Smooth muscle cell (in vitro differentiated cells): ENCODE data around the gene CYTH3. TPM values are rescaled to one million over a fixed set of nuclear protein-coding genes. Genes with fewer than 3 reads are reported as not detected.

Experiments used
- DNase-seq: peaks from one replicate; lab custom pipeline; 2025; ENCODE audit not compliant: unreplicated experiment; lab: John Stamatoyannopoulos, UW
- H2AFZ ChIP-seq: fragments of 200-600 bp; sonication (generic); 2 replicates; pipeline ENCODE4 v1.6.0; 2016; ENCODE audit warnings: antibody characterized with exemption, low read depth, mild to moderate bottlenecking
- H3F3A ChIP-seq: fragments of 200-600 bp; sonication (generic); 2 replicates; pipeline ENCODE4 v1.6.0; 2017; ENCODE audit warnings: antibody characterized with exemption, low read depth
- H3K27ac ChIP-seq: fragments of 200-600 bp; sonication (generic); 2 replicates; pipeline ENCODE4 v1.5.1; 2016; ENCODE audit warnings: low read depth, mild to moderate bottlenecking
- H3K27me3 ChIP-seq: fragments of 200-600 bp; sonication (generic); 2 replicates; pipeline ENCODE4 v1.6.1; 2016; ENCODE audit warnings: low read depth, mild to moderate bottlenecking
- H3K36me3 ChIP-seq: fragments of 200-600 bp; sonication (generic); 2 replicates; pipeline ENCODE4 v1.5.1; 2016; ENCODE audit warnings: low read depth
- H3K4me1 ChIP-seq: fragments of 200-600 bp; sonication (generic); 2 replicates; pipeline ENCODE4 v1.5.1; 2016; ENCODE audit warnings: low read depth
- H3K4me2 ChIP-seq: fragments of 200-600 bp; sonication (generic); 2 replicates; pipeline ENCODE4 v1.6.0; 2016; ENCODE audit warnings: mild to moderate bottlenecking
- H3K4me3 ChIP-seq: fragments of 200-600 bp; sonication (generic); 2 replicates; pipeline ENCODE4 v1.5.1; 2016; ENCODE audit warnings: mild to moderate bottlenecking
- H3K79me2 ChIP-seq: fragments of 200-600 bp; sonication (generic); 2 replicates; pipeline ENCODE4 v1.6.0; 2016; ENCODE audit warnings: low read depth, mild to moderate bottlenecking
- H3K9ac ChIP-seq: fragments of 200-600 bp; sonication (generic); 2 replicates; pipeline ENCODE4 v1.6.0; 2016; ENCODE audit warnings: low read depth
- H3K9me3 ChIP-seq: fragments of 200-600 bp; sonication (generic); replicated peaks from 2 replicates; pipeline ENCODE4 v1.5.1; 2016; ENCODE audit warnings: low read depth
- H4K20me1 ChIP-seq: fragments of 200-600 bp; sonication (generic); 2 replicates; pipeline ENCODE4 v1.6.0; 2016; ENCODE audit warnings: low read depth
- WGBS: methylation state at CpG from one replicate; pipeline ENCODE4 v1.1.7; 2016; ENCODE audit warnings: low lambda C conversion rate; 5-methylcytosine and 5-hydroxymethylcytosine counted together
- polyA plus RNA-seq: library from polyadenylated mRNA; unstranded; fragments of >200 nt; fragmentation: Nextera tagmentation; extraction: Ambion mirVana; gene quantifications from 2 replicates; pipeline ENCODE4 v1.2.1, GENCODE V29; 2016
- total RNA-seq: library from RNA; depleted of rRNA; stranded (reverse); fragments of >200 nt; gene quantifications from 2 replicates; pipeline ENCODE4 v1.2.3, GENCODE V29; 2014
- TF ChIP-seq, protein P1 (sequence below): fragments of 200-600 bp; sonication (generic); IDR thresholded peaks from 2 replicates; pipeline ENCODE4 v1.5.1; 2017; ENCODE audit warnings: borderline replicate concordance, mild to moderate bottlenecking, antibody characterized with exemption; ENCODE audit not compliant: insufficient read depth, poor library complexity, severe bottlenecking

CYTH3 gene
- total and polyA plus RNA-seq, 2 experiments from 2014 or later: 7.6 to 11.4 TPM

DNA sequence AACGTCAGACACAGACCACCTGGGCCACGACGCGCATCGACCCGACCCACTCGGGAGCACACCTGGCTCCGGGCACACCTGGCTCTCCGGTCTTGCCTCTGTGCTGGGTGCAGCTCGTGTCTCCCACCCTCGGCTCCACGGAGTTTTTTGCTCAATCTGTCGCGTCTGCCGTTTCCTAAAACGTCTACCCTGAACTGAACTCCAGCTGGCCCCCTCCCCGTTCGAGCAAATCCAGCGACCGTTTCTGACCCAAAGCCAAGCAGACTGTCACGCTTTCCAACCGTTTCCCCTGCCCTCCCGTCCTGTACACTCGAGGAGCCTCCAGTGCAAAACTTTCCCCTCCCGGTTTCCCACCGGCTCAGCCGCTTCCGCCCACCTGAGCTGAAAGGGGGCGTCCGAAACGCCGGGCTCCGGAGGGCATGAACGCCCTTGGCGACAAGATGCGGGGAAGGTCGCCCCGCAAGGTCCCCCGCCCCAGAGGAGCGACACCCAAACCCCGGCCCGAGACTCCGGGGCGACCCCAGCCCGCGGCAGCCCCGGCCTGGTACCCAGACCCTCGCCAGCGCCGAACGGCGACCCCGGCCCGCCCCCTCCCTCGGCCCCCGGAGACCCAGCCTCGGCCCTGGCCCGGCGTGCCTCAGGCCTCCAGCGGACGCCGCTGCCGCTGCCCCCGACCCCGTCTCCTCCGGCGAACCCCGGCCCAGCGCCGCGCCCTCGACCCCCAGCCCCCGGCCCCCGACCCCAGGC lies 557 bp downstream of the CYTH3 start:
- peak overlapping the region; percentile 98 for H3K4me2 ChIP-seq
- H3K4me3 ChIP-seq: peak overlapping the region; percentile 97
- peaks cover 28% of the 10 kb centered on the region for H4K20me1 ChIP-seq
- H3K36me3 ChIP-seq: no peaks in the 10 kb centered on the region
- peak overlapping the region; percentile 92 for H2AFZ ChIP-seq
- 1% methylated on average over 34 of the region's 74 CpGs for WGBS
- H3K27ac ChIP-seq: no peak overlapping the region
- H3K9me3 ChIP-seq: no peaks in the 10 kb centered on the region
- peak overlapping the region; percentile 85 for H3K9ac ChIP-seq
- no peak for DNase-seq
- H3K27me3 ChIP-seq: no peaks in the 10 kb centered on the region
- peaks cover 48% of the 10 kb centered on the region for H3K79me2 ChIP-seq
- H3K4me1 ChIP-seq: peaks cover 6% of the 10 kb centered on the region
- no peaks in the 10 kb centered on the region for H3F3A ChIP-seq
- TF ChIP-seq, protein P1, sequence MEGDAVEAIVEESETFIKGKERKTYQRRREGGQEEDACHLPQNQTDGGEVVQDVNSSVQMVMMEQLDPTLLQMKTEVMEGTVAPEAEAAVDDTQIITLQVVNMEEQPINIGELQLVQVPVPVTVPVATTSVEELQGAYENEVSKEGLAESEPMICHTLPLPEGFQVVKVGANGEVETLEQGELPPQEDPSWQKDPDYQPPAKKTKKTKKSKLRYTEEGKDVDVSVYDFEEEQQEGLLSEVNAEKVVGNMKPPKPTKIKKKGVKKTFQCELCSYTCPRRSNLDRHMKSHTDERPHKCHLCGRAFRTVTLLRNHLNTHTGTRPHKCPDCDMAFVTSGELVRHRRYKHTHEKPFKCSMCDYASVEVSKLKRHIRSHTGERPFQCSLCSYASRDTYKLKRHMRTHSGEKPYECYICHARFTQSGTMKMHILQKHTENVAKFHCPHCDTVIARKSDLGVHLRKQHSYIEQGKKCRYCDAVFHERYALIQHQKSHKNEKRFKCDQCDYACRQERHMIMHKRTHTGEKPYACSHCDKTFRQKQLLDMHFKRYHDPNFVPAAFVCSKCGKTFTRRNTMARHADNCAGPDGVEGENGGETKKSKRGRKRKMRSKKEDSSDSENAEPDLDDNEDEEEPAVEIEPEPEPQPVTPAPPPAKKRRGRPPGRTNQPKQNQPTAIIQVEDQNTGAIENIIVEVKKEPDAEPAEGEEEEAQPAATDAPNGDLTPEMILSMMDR: no peak

DNA sequence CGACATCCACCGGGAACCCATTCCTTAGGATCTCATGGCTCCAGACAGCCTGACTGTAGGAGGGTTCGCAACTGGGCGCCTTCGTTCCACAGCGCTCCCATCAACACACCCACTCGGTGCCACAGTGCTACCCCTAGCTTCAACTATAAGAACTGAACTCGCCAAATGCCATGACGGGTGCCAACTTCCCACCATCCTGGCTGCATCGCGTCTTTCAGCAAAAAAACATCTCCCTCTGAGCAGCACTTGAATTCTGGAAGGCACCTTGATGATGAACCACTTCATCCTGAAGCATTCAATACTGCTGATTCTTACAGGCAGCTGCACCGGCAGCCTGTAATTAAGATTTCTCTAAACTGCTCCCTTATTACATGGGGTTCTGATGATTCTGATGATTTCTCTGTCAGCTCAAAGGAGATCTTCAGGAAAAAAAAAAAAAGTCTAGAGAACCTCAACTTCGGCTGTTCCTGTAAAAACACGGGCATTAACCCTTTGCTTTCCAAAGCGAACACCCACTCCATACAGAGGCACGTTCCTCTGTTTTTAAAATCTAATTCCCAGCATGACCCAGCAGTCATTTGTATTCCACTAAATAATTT lies 1.3 kb downstream of the CYTH3 start:
- Histone ChIP-seq H3K79me2 (peaks cover 53% of the 10 kb centered on the region), H3K4me1 (peaks cover 6% of the 10 kb centered on the region), H3K36me3 (no peaks in the 10 kb centered on the region), H3K27me3 (no peaks in the 10 kb centered on the region), H3F3A (no peaks in the 10 kb centered on the region), H2AFZ (peak overlapping the region; percentile 92), H3K9ac (peak overlapping the region; percentile 85), H3K4me2 (peak overlapping the region; percentile 98), H3K4me3 (peak overlapping the region; percentile 97), H4K20me1 (peaks cover 35% of the 10 kb centered on the region), H3K27ac (no peak overlapping the region), H3K9me3 (no peaks in the 10 kb centered on the region)
- WGBS: 6% methylated on average over 16 of the region's 16 CpGs
- TF ChIP-seq, protein P1: no peak
- no peak for DNase-seq

DNA sequence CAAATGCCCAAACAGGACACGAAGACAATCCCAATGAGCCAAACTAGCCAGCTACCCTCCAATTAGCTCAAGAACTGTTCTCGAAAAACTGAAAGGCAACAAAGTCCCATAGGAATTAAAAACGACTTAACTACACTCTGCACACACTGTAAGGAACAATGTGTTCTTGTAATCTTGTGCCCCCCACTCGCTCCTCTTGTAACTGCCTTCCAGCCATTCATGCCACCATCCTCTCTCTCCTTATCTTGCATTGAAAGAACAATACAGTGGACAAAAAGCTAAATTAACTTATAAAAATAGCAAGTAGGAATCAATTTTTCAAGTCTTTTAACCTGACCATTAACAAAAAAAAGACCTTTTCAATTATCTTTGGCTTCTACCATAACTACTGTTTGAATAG lies 2.9 kb downstream of the CYTH3 start:
- TF ChIP-seq, protein P1: no peak
- no peaks in the 10 kb centered on the region for H3K27me3 ChIP-seq

DNA sequence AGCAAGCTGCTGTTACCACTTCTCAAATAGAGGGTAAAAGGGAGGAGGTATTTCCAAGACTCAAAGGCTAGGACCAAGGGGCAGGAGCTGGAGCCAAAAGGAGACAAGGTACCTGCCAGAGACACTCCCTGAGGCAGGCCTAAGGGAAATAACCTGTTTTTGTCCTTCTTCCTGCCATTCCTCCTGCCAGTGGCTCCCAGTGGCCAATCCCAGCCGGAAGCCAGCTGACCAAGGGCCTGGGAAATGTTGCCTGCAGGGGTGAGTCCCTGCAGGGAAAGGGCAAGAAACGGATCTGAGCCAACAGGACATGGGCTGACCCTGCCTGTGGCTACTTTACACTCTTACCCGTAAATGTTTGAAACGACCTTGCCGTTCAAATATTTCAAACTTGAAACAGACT lies 3.5 kb downstream of the CYTH3 start:
- Histone ChIP-seq H3K79me2 (peaks cover 75% of the 10 kb centered on the region), H3K36me3 (no peaks in the 10 kb centered on the region), H3K27me3 (no peaks in the 10 kb centered on the region), H3F3A (no peaks in the 10 kb centered on the region), H3K4me1 (peaks cover 6% of the 10 kb centered on the region), H3K9ac (no peak overlapping the region), H3K9me3 (no peaks in the 10 kb centered on the region), H3K27ac (no peak overlapping the region), H3K4me2 (no peak overlapping the region), H4K20me1 (peaks cover 54% of the 10 kb centered on the region), H2AFZ (no peak overlapping the region), H3K4me3 (no peak overlapping the region)
- TF ChIP-seq, protein P1: no peak
- WGBS: 75% methylated on average over 5 of the region's 5 CpGs
- DNase-seq: no peak

More for the DNA sequence above, 2.9 kb downstream of the CYTH3 start:
- no peak for DNase-seq
- no peak overlapping the region for H2AFZ ChIP-seq
- no peaks in the 10 kb centered on the region for H3K9me3 ChIP-seq
- no peaks in the 10 kb centered on the region for H3F3A ChIP-seq
- H3K4me2 ChIP-seq: no peak overlapping the region
- H3K4me3 ChIP-seq: no peak overlapping the region
- no peak overlapping the region for H3K9ac ChIP-seq
- H3K79me2 ChIP-seq: peaks cover 69% of the 10 kb centered on the region
- H3K36me3 ChIP-seq: no peaks in the 10 kb centered on the region
- 96% methylated on average over 4 of the region's 4 CpGs for WGBS
- peaks cover 48% of the 10 kb centered on the region for H4K20me1 ChIP-seq
- no peak overlapping the region for H3K27ac ChIP-seq
- peaks cover 6% of the 10 kb centered on the region for H3K4me1 ChIP-seq
